WTC11 (cell line): Measurements from ENCODE around the gene KRTAP4-1. TPM values are rescaled to one million over a fixed set of nuclear protein-coding genes. Genes with fewer than 3 reads are reported as not detected.
"Not testable (repeated sequence)": the region's sequence is repeated elsewhere in the genome, so short reads cannot be mapped to it uniquely, and the experiment has no call there.

Source experiments
- ATAC-seq: fragments of 200-7000 bp; cut with Tn5 transposase; 2 replicates; pipeline ENCODE4 v1.10.0; 2021; ENCODE audit warnings: mild to moderate bottlenecking, moderate library complexity
- CTCF ChIA-PET: fragments of 300-600 bp; sonication (Branson Sonifier 250); formaldehyde crosslinking; loops from one replicate; lab custom pipeline; 2021; ENCODE audit warnings: antibody characterized with exemption; lab: Charles Lee
- POLR2A ChIA-PET: fragments of 350-600 bp; sonication (Branson Sonifier 250); formaldehyde crosslinking; loops from one replicate; lab custom pipeline; 2021; ENCODE audit warnings: antibody characterized with exemption; lab: Charles Lee
- DNase-seq: peaks from one replicate; pipeline ENCODE4 v3.0.0; 2021; ENCODE audit warnings: low spot score
- H3K27ac Mint-ChIP-seq: 2 replicates; pipeline ENCODE4 v1.8.0; 2021; ENCODE audit warnings: mixed read lengths
- H3K27me3 Mint-ChIP-seq: 2 replicates; pipeline ENCODE4 v1.8.0; 2021; ENCODE audit warnings: low read depth, mild to moderate bottlenecking, moderate library complexity, mixed read lengths
- H3K36me3 Mint-ChIP-seq: 2 replicates; pipeline ENCODE4 v1.8.0; 2021; ENCODE audit warnings: mixed read lengths
- H3K4me1 Mint-ChIP-seq: 2 replicates; pipeline ENCODE4 v1.8.0; 2022; ENCODE audit warnings: mixed read lengths
- H3K4me3 Mint-ChIP-seq: 2 replicates; pipeline ENCODE4 v1.8.0; 2021; ENCODE audit warnings: mild to moderate bottlenecking, moderate library complexity, mixed read lengths
- H3K9me3 Mint-ChIP-seq: 2 replicates; pipeline ENCODE4 v1.8.0; 2021; ENCODE audit warnings: mixed read lengths
- ATF1 ChIP-seq: sonication (generic); formaldehyde crosslinking; IDR thresholded peaks from 2 replicates; pipeline ENCODE4 v1.8.1; 2023; ENCODE audit warnings: mild to moderate bottlenecking, moderate library complexity, missing genetic modification reagents
- ATF3 ChIP-seq: sonication (generic); formaldehyde crosslinking; conservative IDR thresholded peaks from 2 replicates; pipeline ENCODE4 v1.8.1; 2022; ENCODE audit warnings: mild to moderate bottlenecking, missing genetic modification reagents
- ATF6 ChIP-seq: sonication (generic); formaldehyde crosslinking; IDR thresholded peaks from 2 replicates; pipeline ENCODE4 v1.8.1; 2023; ENCODE audit warnings: mild to moderate bottlenecking, missing genetic modification reagents
- CDX4 ChIP-seq: fragments of 250-450 bp; sonication (Bioruptor Pico); IDR thresholded peaks from 2 replicates; pipeline ENCODE4 v1.9.0; 2021; ENCODE audit warnings: moderate library complexity, mild to moderate bottlenecking, inconsistent platforms, borderline replicate concordance
- CTCF ChIP-seq: fragments of 200-600 bp; IDR thresholded peaks from 2 replicates; pipeline ENCODE4 v1.8.0; 2022; ENCODE audit warnings: antibody characterized with exemption
- ESRRA ChIP-seq: sonication (generic); formaldehyde crosslinking; IDR thresholded peaks from 2 replicates; pipeline ENCODE4 v1.8.1; 2022; ENCODE audit warnings: mild to moderate bottlenecking, missing genetic modification reagents, borderline replicate concordance
- ETV6 ChIP-seq: sonication (generic); formaldehyde crosslinking; IDR thresholded peaks from 2 replicates; pipeline ENCODE4 v1.8.1; 2022; ENCODE audit warnings: mild to moderate bottlenecking, missing genetic modification reagents
- FOXK1 ChIP-seq: sonication (generic); formaldehyde crosslinking; IDR thresholded peaks from 2 replicates; pipeline ENCODE4 v1.8.0; 2022; ENCODE audit warnings: mild to moderate bottlenecking, moderate library complexity, missing genetic modification reagents
- GRHL2 ChIP-seq: fragments of 250-450 bp; sonication (Bioruptor Pico); IDR thresholded peaks from 2 replicates; pipeline ENCODE4 v1.8.0; 2022; ENCODE audit warnings: mild to moderate bottlenecking, moderate library complexity; ENCODE audit not compliant: insufficient replicate concordance, severe bottlenecking
- GTF2I ChIP-seq: fragments of 250-450 bp; sonication (Bioruptor Pico); conservative IDR thresholded peaks from 2 replicates; pipeline ENCODE4 v1.4.0; 2021; ENCODE audit warnings: mild to moderate bottlenecking
- JUN ChIP-seq: sonication (generic); formaldehyde crosslinking; IDR thresholded peaks from 2 replicates; pipeline ENCODE4 v1.8.0; 2023; ENCODE audit warnings: mild to moderate bottlenecking, missing genetic modification reagents
- NFE2L1 ChIP-seq: sonication (generic); formaldehyde crosslinking; IDR thresholded peaks from 2 replicates; pipeline ENCODE4 v1.8.1; 2023; ENCODE audit warnings: missing genetic modification reagents
- OVOL2 ChIP-seq: fragments of 250-450 bp; sonication (Bioruptor Pico); IDR thresholded peaks from 2 replicates; pipeline ENCODE4 v1.9.0; 2021; ENCODE audit warnings: mild to moderate bottlenecking, borderline replicate concordance
- PRRX2 ChIP-seq: fragments of 250-450 bp; sonication (Bioruptor Pico); IDR thresholded peaks from 2 replicates; pipeline ENCODE4 v1.8.0; 2021; ENCODE audit warnings: mild to moderate bottlenecking
- SMAD3 ChIP-seq: sonication (generic); formaldehyde crosslinking; IDR thresholded peaks from 2 replicates; pipeline ENCODE4 v1.8.0; 2022; ENCODE audit warnings: missing genetic modification reagents, mild to moderate bottlenecking, borderline replicate concordance
- SMAD4 ChIP-seq: sonication (generic); formaldehyde crosslinking; IDR thresholded peaks from 2 replicates; pipeline ENCODE4 v1.8.0; 2022; ENCODE audit warnings: mild to moderate bottlenecking, missing genetic modification reagents
- SOX15 ChIP-seq: fragments of 250-450 bp; sonication (Bioruptor Pico); IDR thresholded peaks from 2 replicates; pipeline ENCODE4 v1.9.0; 2021; ENCODE audit warnings: mild to moderate bottlenecking
- SP1 ChIP-seq: sonication (generic); formaldehyde crosslinking; conservative IDR thresholded peaks from 2 replicates; pipeline ENCODE4 v1.8.1; 2022; ENCODE audit warnings: missing genetic modification reagents
- TCF7 ChIP-seq: sonication (generic); formaldehyde crosslinking; IDR thresholded peaks from 2 replicates; pipeline ENCODE4 v1.8.0; 2022; ENCODE audit warnings: mild to moderate bottlenecking, low read depth, missing genetic modification reagents, moderate library complexity
- TEAD4 ChIP-seq: sonication (generic); formaldehyde crosslinking; IDR thresholded peaks from 2 replicates; pipeline ENCODE4 v1.8.0; 2022; ENCODE audit warnings: mild to moderate bottlenecking, missing genetic modification reagents
- ZNF232 ChIP-seq: sonication (generic); formaldehyde crosslinking; IDR thresholded peaks from 2 replicates; pipeline ENCODE4 v1.8.0; 2022; ENCODE audit warnings: mild to moderate bottlenecking, missing genetic modification reagents
- ZNF396 ChIP-seq: fragments of 250-450 bp; sonication (Bioruptor Pico); IDR thresholded peaks from 2 replicates; pipeline ENCODE4 v1.8.0; 2021; ENCODE audit warnings: mild to moderate bottlenecking, moderate library complexity, borderline replicate concordance
- ZNF423 ChIP-seq: fragments of 250-450 bp; sonication (Bioruptor Pico); IDR thresholded peaks from 2 replicates; pipeline ENCODE4 v2.1.2; 2022; ENCODE audit warnings: mild to moderate bottlenecking, moderate library complexity
- total RNA-seq: library from RNA; stranded (reverse); gene quantifications from 3 replicates; pipeline ENCODE4 v1.2.3, GENCODE V29; 2021
- TF ChIP-seq, protein P1 (sequence below): sonication (generic); formaldehyde crosslinking; IDR thresholded peaks from 2 replicates; pipeline ENCODE4 v1.8.0; 2022; ENCODE audit warnings: mild to moderate bottlenecking, missing genetic modification reagents
- TF ChIP-seq, protein P2 (sequence below): sonication (generic); formaldehyde crosslinking; IDR thresholded peaks from 2 replicates; pipeline ENCODE4 v1.8.0; 2022; ENCODE audit warnings: missing genetic modification reagents

KRTAP4-1 gene
- total RNA-seq, 1 experiment from 2014 or later, result not detected

DNA sequence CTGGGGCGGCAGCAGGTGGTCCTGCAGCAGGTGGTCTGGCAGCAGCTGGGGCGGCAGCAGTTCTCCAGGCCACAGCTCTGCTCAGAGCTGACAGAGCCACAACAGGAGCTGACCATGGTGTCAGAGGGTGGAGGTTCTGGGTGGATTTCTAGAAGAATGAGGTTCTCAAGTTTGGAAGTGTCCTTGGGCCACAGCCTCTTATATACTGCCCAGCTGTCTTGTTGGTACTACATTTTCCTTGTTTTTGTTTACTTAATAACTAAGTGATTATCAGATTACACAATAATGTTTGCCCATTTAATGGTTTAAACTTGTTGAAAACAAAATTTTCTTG lies 35.1 kb downstream of the KRTAP4-1 start, which contains the start of gene KRTAP4-5:
Gene KRTAP4-5 (minus strand): TSS at position 174 of the 334 bp plus-strand sequence. CDS start 58 bp downstream, at position 116.
- peaks cover 8% of the 10 kb centered on the region; the same call in 1 of the 2 replicates for H3K4me1 Mint-ChIP-seq
- H3K27me3 Mint-ChIP-seq, result no peaks in the 10 kb centered on the region
- peaks cover 3% of the 10 kb centered on the region for H3K36me3 Mint-ChIP-seq
- H3K27ac Mint-ChIP-seq, result no peak within 1 kb of the TSS; the same call in 1 of the 2 replicates
- DNase-seq, result no peak
- POLR2A ChIA-PET, result no interaction called here
- CTCF ChIA-PET, result no interaction called here
- TF ChIP-seq FOXK1, result no peak
- TF ChIP-seq ETV6 (CRISPR knock-in tag), result no peak
- TF ChIP-seq SP1, result no peak
- no peak for TF ChIP-seq GTF2I (CRISPR knock-in tag)
- TF ChIP-seq ESRRA, result no peak
- no peak for TF ChIP-seq SMAD3 (CRISPR knock-in tag)
- TF ChIP-seq SOX15 (CRISPR knock-in tag), result no peak
- no peak for TF ChIP-seq ZNF396
- TF ChIP-seq TEAD4, result no peak
- TF ChIP-seq, protein P1, sequence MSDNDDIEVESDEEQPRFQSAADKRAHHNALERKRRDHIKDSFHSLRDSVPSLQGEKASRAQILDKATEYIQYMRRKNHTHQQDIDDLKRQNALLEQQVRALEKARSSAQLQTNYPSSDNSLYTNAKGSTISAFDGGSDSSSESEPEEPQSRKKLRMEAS (CRISPR knock-in tag), result no peak
- ATAC-seq, result no peak
- peaks cover 16% of the 10 kb centered on the region for H3K9me3 Mint-ChIP-seq
- H3K4me3 Mint-ChIP-seq, result no peak within 1 kb of the TSS

DNA sequence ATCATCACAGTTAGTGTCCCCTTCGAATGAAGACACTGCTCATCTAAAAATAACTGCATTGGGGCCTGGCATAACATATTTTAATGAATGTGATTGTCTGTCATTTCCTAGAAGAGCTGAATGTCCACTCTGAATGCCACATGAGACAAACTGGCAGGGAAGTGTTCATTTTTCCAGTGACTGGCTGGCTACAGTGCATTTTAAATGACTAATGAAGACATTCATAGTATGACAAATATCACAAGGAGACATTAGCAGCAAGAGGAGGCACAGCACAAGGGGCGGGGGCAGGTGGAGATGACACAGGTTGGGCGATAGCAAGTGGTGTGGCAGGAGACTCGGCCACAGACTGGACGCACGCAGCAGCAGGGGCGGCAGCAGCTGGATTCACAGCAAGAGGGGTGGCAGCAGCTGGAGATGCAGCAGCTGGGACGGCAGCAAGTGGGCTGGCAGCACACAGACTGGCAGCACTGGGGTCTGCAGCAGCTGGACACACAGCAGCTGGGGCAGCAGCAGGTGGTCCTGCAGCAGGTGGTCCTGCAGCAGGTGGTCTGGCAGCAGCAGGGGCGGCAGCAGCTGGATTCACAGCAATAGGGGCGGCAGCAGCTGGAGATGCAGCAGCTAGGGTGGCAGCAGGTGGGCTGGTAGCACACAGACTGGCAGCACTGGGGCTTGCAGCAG lies 35.6 kb downstream of the KRTAP4-1 start:
- POLR2A ChIA-PET, H3K4me1 Mint-ChIP-seq, ATAC-seq, H3K27ac Mint-ChIP-seq, H3K27me3 Mint-ChIP-seq, H3K36me3 Mint-ChIP-seq, DNase-seq, CTCF ChIA-PET, H3K4me3 Mint-ChIP-seq: not testable (repeated sequence)
- TF ChIP-seq ZNF423 (CRISPR knock-in tag), result peak; percentile 70
- H3K9me3 Mint-ChIP-seq, result peaks cover 17% of the 10 kb centered on the region

- Mint-ChIP-seq H3K9me3 (peaks cover 22% of the 10 kb centered on the region), H3K36me3 (peaks cover 16% of the 10 kb centered on the region), H3K27ac (no peak overlapping the region), H3K4me3 (no peak overlapping the region), H3K27me3 (no peaks in the 10 kb centered on the region; the same call in 1 of the 2 replicates), H3K4me1 (peaks cover 8% of the 10 kb centered on the region; the same call in 1 of the 2 replicates)
- ATAC-seq, result no peak
- no peak for DNase-seq
- ChIA-PET CTCF (no interaction called here), POLR2A (no interaction called here)
- no peak for TF ChIP-seq JUN (CRISPR knock-in tag)
- TF ChIP-seq CDX4 (CRISPR knock-in tag), result no peak
- no peak for TF ChIP-seq ATF1 (CRISPR knock-in tag)
- no peak for TF ChIP-seq GTF2I (CRISPR knock-in tag)
- no peak for TF ChIP-seq TCF7 (CRISPR knock-in tag)
- TF ChIP-seq TEAD4, result no peak
- TF ChIP-seq GRHL2 (CRISPR knock-in tag), result no peak
- no peak for TF ChIP-seq FOXK1
- no peak for TF ChIP-seq OVOL2 (CRISPR knock-in tag)
- no peak for TF ChIP-seq CTCF
- TF ChIP-seq ATF3, result no peak
- TF ChIP-seq ATF6 (CRISPR knock-in tag), result no peak
- no peak for TF ChIP-seq SMAD4 (CRISPR knock-in tag)
- TF ChIP-seq PRRX2 (CRISPR knock-in tag), result no peak
- no peak for TF ChIP-seq ZNF232 (CRISPR knock-in tag)
- TF ChIP-seq, protein P2, sequence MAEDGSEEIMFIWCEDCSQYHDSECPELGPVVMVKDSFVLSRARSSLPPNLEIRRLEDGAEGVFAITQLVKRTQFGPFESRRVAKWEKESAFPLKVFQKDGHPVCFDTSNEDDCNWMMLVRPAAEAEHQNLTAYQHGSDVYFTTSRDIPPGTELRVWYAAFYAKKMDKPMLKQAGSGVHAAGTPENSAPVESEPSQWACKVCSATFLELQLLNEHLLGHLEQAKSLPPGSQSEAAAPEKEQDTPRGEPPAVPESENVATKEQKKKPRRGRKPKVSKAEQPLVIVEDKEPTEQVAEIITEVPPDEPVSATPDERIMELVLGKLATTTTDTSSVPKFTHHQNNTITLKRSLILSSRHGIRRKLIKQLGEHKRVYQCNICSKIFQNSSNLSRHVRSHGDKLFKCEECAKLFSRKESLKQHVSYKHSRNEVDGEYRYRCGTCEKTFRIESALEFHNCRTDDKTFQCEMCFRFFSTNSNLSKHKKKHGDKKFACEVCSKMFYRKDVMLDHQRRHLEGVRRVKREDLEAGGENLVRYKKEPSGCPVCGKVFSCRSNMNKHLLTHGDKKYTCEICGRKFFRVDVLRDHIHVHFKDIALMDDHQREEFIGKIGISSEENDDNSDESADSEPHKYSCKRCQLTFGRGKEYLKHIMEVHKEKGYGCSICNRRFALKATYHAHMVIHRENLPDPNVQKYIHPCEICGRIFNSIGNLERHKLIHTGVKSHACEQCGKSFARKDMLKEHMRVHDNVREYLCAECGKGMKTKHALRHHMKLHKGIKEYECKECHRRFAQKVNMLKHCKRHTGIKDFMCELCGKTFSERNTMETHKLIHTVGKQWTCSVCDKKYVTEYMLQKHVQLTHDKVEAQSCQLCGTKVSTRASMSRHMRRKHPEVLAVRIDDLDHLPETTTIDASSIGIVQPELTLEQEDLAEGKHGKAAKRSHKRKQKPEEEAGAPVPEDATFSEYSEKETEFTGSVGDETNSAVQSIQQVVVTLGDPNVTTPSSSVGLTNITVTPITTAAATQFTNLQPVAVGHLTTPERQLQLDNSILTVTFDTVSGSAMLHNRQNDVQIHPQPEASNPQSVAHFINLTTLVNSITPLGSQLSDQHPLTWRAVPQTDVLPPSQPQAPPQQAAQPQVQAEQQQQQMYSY (CRISPR knock-in tag), result no peak
- TF ChIP-seq NFE2L1, result no peak
These were observed 37.0 kb downstream of the KRTAP4-1 start for GRCh38 chr17:41147531-41148204.
